ENCODE data around the gene IGSF21. TPM values are rescaled to one million over a fixed set of nuclear protein-coding genes. Genes with fewer than 3 reads are reported as not detected.

Gene IGSF21
- polyA plus RNA-seq, 1 donor (not counting 4 experiments of a cell fraction or from before 2014, with no cell fraction given), result not detected

GRCh38 chr1:18314399-18314798, 206.8 kb downstream of the IGSF21 start:
- dilution Hi-C loops (cut with MboI; ENCODE audit: extremely low pct_ligation_motif_present, low sequenced_read_pairs), result no loop called here
- H3K36me3 ChIP-seq (ENCODE audit: control insufficient read depth in 2 of 2, extremely low read depth in 1 of 2, insufficient read depth in 2 of 2, low read length in 2 of 2), result no peaks in the 10 kb centered on the region
- no peak overlapping the region for H3K4me2 ChIP-seq (ENCODE audit: control insufficient read depth, extremely low read depth, insufficient read depth, low read depth, low read length)
- TF ChIP-seq EZH2 (IDR thresholded peaks at IDR 0.05; ENCODE audit: low read length) (no peak), CTCF (optimal IDR thresholded peaks at IDR 0.05 in 1 of 3, IDR thresholded peaks at IDR 0.05 in 1 of 3, conservative IDR thresholded peaks at IDR 0.05 in 1 of 3; ENCODE audit: extremely low read depth in 1 of 3, insufficient read depth in 2 of 3, low read length in 3 of 3) (no peak)
- no peak overlapping the region for H3K9ac ChIP-seq (ENCODE audit: control insufficient read depth, extremely low read depth, insufficient read depth, low read length)
- no peaks in the 10 kb centered on the region for H4K20me1 ChIP-seq (ENCODE audit: control insufficient read depth, extremely low read depth, insufficient read depth, low read length)
- FAIRE-seq (no peak), DNase-seq (ENCODE audit: low read depth, low spot score) (no peak)
- no peak overlapping the region for H3K4me3 ChIP-seq (ENCODE audit: control insufficient read depth in 2 of 3, extremely low read depth in 1 of 3, insufficient read depth in 2 of 3, low read depth in 1 of 3, low read length in 3 of 3)
- no peaks in the 10 kb centered on the region for H3K79me2 ChIP-seq (ENCODE audit: control insufficient read depth, insufficient read depth, low read length)
- H3K27ac ChIP-seq (ENCODE audit: control insufficient read depth, insufficient read depth, low read length), result no peak overlapping the region
- no peaks in the 10 kb centered on the region for H3K4me1 ChIP-seq (ENCODE audit: control insufficient read depth, extremely low read depth, insufficient read depth, low read length)
- H3K9me1 ChIP-seq (ENCODE audit: control insufficient read depth, extremely low read depth, insufficient read depth, low read length), result no peaks in the 10 kb centered on the region
- no peaks in the 10 kb centered on the region for H3K9me3 ChIP-seq (ENCODE audit: control insufficient read depth, low read depth, low read length)
- no peak overlapping the region for H2AFZ ChIP-seq (ENCODE audit: control insufficient read depth, low read length)
- H3K27me3 ChIP-seq (ENCODE audit: control insufficient read depth, extremely low read depth, insufficient read depth, low read length), result no peaks in the 10 kb centered on the region

GRCh38 chr1:18315449-18315848, 207.9 kb downstream of the IGSF21 start:
- no peak overlapping the region for H3K27ac ChIP-seq (ENCODE audit: control insufficient read depth, insufficient read depth, low read length)
- dilution Hi-C loops (cut with MboI; ENCODE audit: extremely low pct_ligation_motif_present, low sequenced_read_pairs), result no loop called here
- H3K27me3 ChIP-seq (ENCODE audit: control insufficient read depth, extremely low read depth, insufficient read depth, low read length), result no peaks in the 10 kb centered on the region
- H2AFZ ChIP-seq (ENCODE audit: control insufficient read depth, low read length), result no peak overlapping the region
- H3K4me2 ChIP-seq (ENCODE audit: control insufficient read depth, extremely low read depth, insufficient read depth, low read depth, low read length), result no peak overlapping the region
- H3K9me3 ChIP-seq (ENCODE audit: control insufficient read depth, low read depth, low read length), result no peaks in the 10 kb centered on the region
- DNase-seq (ENCODE audit: low read depth, low spot score), result no peak
- FAIRE-seq, result no peak
- no peaks in the 10 kb centered on the region for H3K9me1 ChIP-seq (ENCODE audit: control insufficient read depth, extremely low read depth, insufficient read depth, low read length)
- H3K4me1 ChIP-seq (ENCODE audit: control insufficient read depth, extremely low read depth, insufficient read depth, low read length), result no peaks in the 10 kb centered on the region
- no peaks in the 10 kb centered on the region for H3K36me3 ChIP-seq (ENCODE audit: control insufficient read depth in 2 of 2, extremely low read depth in 1 of 2, insufficient read depth in 2 of 2, low read length in 2 of 2)
- H3K79me2 ChIP-seq (ENCODE audit: control insufficient read depth, insufficient read depth, low read length), result no peaks in the 10 kb centered on the region
- H3K9ac ChIP-seq (ENCODE audit: control insufficient read depth, extremely low read depth, insufficient read depth, low read length), result no peak overlapping the region
- H3K4me3 ChIP-seq (ENCODE audit: control insufficient read depth in 2 of 3, extremely low read depth in 1 of 3, insufficient read depth in 2 of 3, low read depth in 1 of 3, low read length in 3 of 3), result no peak overlapping the region
- TF ChIP-seq EZH2 (IDR thresholded peaks at IDR 0.05; ENCODE audit: low read length) (no peak), CTCF (optimal IDR thresholded peaks at IDR 0.05 in 1 of 3, IDR thresholded peaks at IDR 0.05 in 1 of 3, conservative IDR thresholded peaks at IDR 0.05 in 1 of 3; ENCODE audit: extremely low read depth in 1 of 3, insufficient read depth in 2 of 3, low read length in 3 of 3) (no peak)
- H4K20me1 ChIP-seq (ENCODE audit: control insufficient read depth, extremely low read depth, insufficient read depth, low read length), result no peaks in the 10 kb centered on the region

All from keratinocyte (primary cell).